ENCODE measurements around the gene ZNF343. TPM values are rescaled to one million over a fixed set of nuclear protein-coding genes. Genes with fewer than 3 reads are reported as not detected.

Gene ZNF343
- total and polyA plus RNA-seq, 2 of the 8 experiments (the other 6 are each of a cell fraction or from before 2014, with no cell fraction given), result 1.8 to 5.0 TPM

GRCh38 chr20:2451422-2451821 lies 57.3 kb downstream of the ZNF343 start:
- H2AK5ac ChIP-seq (ENCODE audit: low read depth, low read length), result no peak overlapping the region
- no peak overlapping the region for H2BK15ac ChIP-seq (ENCODE audit: low read length)
- no peak overlapping the region for H2BK120ac ChIP-seq (replicated peaks; ENCODE audit: low read depth, low read length)
- H3K23ac ChIP-seq (ENCODE audit: insufficient read length), result no peak overlapping the region
- CTCF ChIA-PET (ENCODE audit: partially characterized antibody), result interaction anchor here (0.6 to 4.8 kb wide), 21 partner anchors 9 to 563 kb away, joined by 3 to 74 read pairs (median 8); no protein-coding TSS in a partner anchor
- H4K5ac ChIP-seq (ENCODE audit: insufficient read length, low read depth, low read length), result no peak overlapping the region
- H3K23me2 ChIP-seq (ENCODE audit: low read depth, low read length), result no peaks in the 10 kb centered on the region
- H3K9me3 ChIP-seq (ENCODE audit: insufficient read depth in 2 of 2, low read depth in 1 of 2, low read length in 1 of 2), result no peaks in the 10 kb centered on the region
- H3K4ac ChIP-seq (replicated peaks; ENCODE audit: insufficient read length, low read depth, low read length), result no peak overlapping the region
- H3K56ac ChIP-seq (replicated peaks; ENCODE audit: insufficient read length, low read depth, low read length), result no peak overlapping the region
- no peaks in the 10 kb centered on the region for H3K79me1 ChIP-seq (ENCODE audit: low read depth, low read length)
- H3K9ac ChIP-seq (replicated peaks in 1 of 4; ENCODE audit: extremely low read depth in 1 of 4, low read depth in 3 of 4, low read length in 3 of 4), result no peak overlapping the region
- H3K36me3 ChIP-seq (ENCODE audit: control insufficient read depth in 2 of 4, insufficient read depth in 4 of 4, low read length in 3 of 4), result no peaks in the 10 kb centered on the region
- no peaks in the 10 kb centered on the region for H3K27me3 ChIP-seq (replicated peaks in 1 of 4; ENCODE audit: control insufficient read depth in 3 of 4, extremely low read depth in 1 of 4, insufficient read depth in 3 of 4, low read length in 3 of 4)
- no peaks in the 10 kb centered on the region for H4K20me1 ChIP-seq (replicated peaks in 1 of 2; ENCODE audit: control insufficient read depth in 1 of 2, insufficient read depth in 2 of 2, low read length in 2 of 2)
- DNase-seq (ENCODE audit: low read depth in 1 of 2, low spot score in 2 of 2), result no peak
- H2BK12ac ChIP-seq (ENCODE audit: low read depth, low read length), result no peak overlapping the region
- H3K18ac ChIP-seq (ENCODE audit: extremely low read depth, low read length), result no peak overlapping the region
- H3K79me2 ChIP-seq (ENCODE audit: control insufficient read depth in 1 of 2, insufficient read depth in 2 of 2, low read length in 2 of 2), result no peaks in the 10 kb centered on the region
- H2BK5ac ChIP-seq (ENCODE audit: low read depth, low read length), result no peak overlapping the region
- WGBS, 2 experiments (ENCODE audit: extremely low coverage in 1 of 2, insufficient coverage in 1 of 2, insufficient read length in 1 of 2, insufficient replicate concordance in 2 of 2, low coverage in 1 of 2, low lambda C conversion rate in 2 of 2, missing lambda C conversion rate in 1 of 2), result 90% methylated on average over 5 of the region's 5 CpGs; no CpG with 5 or more reads in 1 of the 2 experiments
- no peak overlapping the region for H2BK20ac ChIP-seq (ENCODE audit: low read length)
- H3K14ac ChIP-seq (ENCODE audit: insufficient read length), result no peak overlapping the region
- no peak overlapping the region for H2AFZ ChIP-seq (ENCODE audit: low read length)
- no peak overlapping the region for H4K91ac ChIP-seq (replicated peaks; ENCODE audit: insufficient read length, low read length)
- FAIRE-seq, result no peak
- H3K4me2 ChIP-seq (ENCODE audit: insufficient read depth in 1 of 2, low read depth in 2 of 2, low read length in 2 of 2), result no peak overlapping the region
- H3K27ac ChIP-seq (ENCODE audit: low read depth, low read length), result no peak overlapping the region
- POLR2A ChIA-PET (ENCODE audit: partially characterized antibody), result interaction anchor here (1.2 kb wide), 1 partner anchor 18 kb away, joined by 3 read pairs; no protein-coding TSS in a partner anchor
- no peak overlapping the region for H3K4me3 ChIP-seq (ENCODE audit: extremely low read depth in 1 of 4, insufficient read depth in 2 of 4, low read depth in 3 of 4, low read length in 4 of 4)
- H3K4me1 ChIP-seq (replicated peaks in 1 of 4; ENCODE audit: control insufficient read depth in 3 of 4, insufficient read depth in 4 of 4, low read length in 3 of 4), result peaks cover 0 to 4% (median 0%) of the 10 kb centered on the region in 4 experiments; a peak in 1 of 7 replicates
- H4K8ac ChIP-seq (ENCODE audit: extremely low read depth, insufficient read depth, low read length), result no peak overlapping the region
- TF ChIP-seq SIRT6 (IDR thresholded peaks at IDR 0.05; ENCODE audit: low read length) (no peak), POU5F1 (IDR thresholded peaks at IDR 0.05; ENCODE audit: low read depth, low read length) (no peak), SAP30 (IDR thresholded peaks at IDR 0.05; ENCODE audit: insufficient read depth, insufficient replicate concordance, low read length) (no peak), RAD21 (IDR thresholded peaks at IDR 0.05 in 1 of 2, conservative IDR thresholded peaks at IDR 0.05 in 1 of 2; ENCODE audit: low read depth in 2 of 2, low read length in 2 of 2) (no peak), RXRA (IDR thresholded peaks at IDR 0.05; ENCODE audit: insufficient read depth, low read depth, low read length) (no peak), TBP (IDR thresholded peaks at IDR 0.05; ENCODE audit: low read depth, low read length) (no peak)

All from H1 (cell line).